Endothelial cell of umbilical vein (primary cell): Measurements from ENCODE around the gene RARRES1. TPM values are rescaled to one million over a fixed set of nuclear protein-coding genes. Genes with fewer than 3 reads are reported as not detected.

Experiments
- BruUV-seq: library from RNA; stranded (reverse); fragments of 400-500 nt; replicated peaks from 2 replicates; lab custom pipeline; 2021; lab: Mats Ljungman, UMichigan
- CTCF ChIA-PET: fragments of 300-600, 350-600 bp; sonication (Branson Sonifier 250); formaldehyde crosslinking; loops from one replicate; lab custom pipeline; 2021; ENCODE audit warnings: antibody characterized with exemption, inconsistent platforms; lab: Charles Lee
- POLR2A ChIA-PET: fragments of 300-600, 350-600 bp; sonication (Branson Sonifier 250); formaldehyde crosslinking; loops from one replicate; lab custom pipeline; 2021; ENCODE audit warnings: antibody characterized with exemption, inconsistent platforms; lab: Charles Lee
- DNase-seq: peaks from one replicate; pipeline ENCODE4 v3.0.0-alpha.2; 2011; ENCODE audit warnings: low read depth, low spot score
- FAIRE-seq: peaks from 2 replicates; lab custom pipeline; 2011; peaks lifted over from hg19 to GRCh38; lab: Jason Lieb, UNC
- H2AFZ ChIP-seq: 2 replicates; pipeline ENCODE4 v1.6.0; 2012; ENCODE audit warnings: low read depth, low read length, control low read depth, inconsistent platforms
- H3K27ac ChIP-seq: 2 replicates; pipeline ENCODE4 v1.5.1; 2011; ENCODE audit warnings: low read depth, mild to moderate bottlenecking, control low read depth, low read length, moderate library complexity; ENCODE audit not compliant: insufficient read depth
- H3K27me3 ChIP-seq, 2 experiments: 2 replicates each; pipeline versions ENCODE4 v1.6.0 to v1.6.1; 2011; ENCODE audit warnings: low read length in 2 of 2, mixed read lengths in 1 of 2; ENCODE audit not compliant: control insufficient read depth in 2 of 2, insufficient read depth in 2 of 2
- H3K36me3 ChIP-seq, 2 experiments: 2 replicates in 1 of 2; 3 replicates in 1 of 2; pipeline ENCODE4 v1.5.1; 2011; ENCODE audit warnings: low read length in 2 of 2, mild to moderate bottlenecking in 1 of 2, moderate library complexity in 1 of 2; ENCODE audit not compliant: control insufficient read depth in 2 of 2, insufficient read depth in 2 of 2; ENCODE audit errors: extremely low read depth in 1 of 2
- H3K4me1 ChIP-seq: 3 replicates; pipeline ENCODE4 v1.5.1; 2011; ENCODE audit warnings: mild to moderate bottlenecking, low read length; ENCODE audit not compliant: control insufficient read depth, insufficient read depth; ENCODE audit errors: extremely low read depth
- H3K4me2 ChIP-seq: 2 replicates; pipeline ENCODE4 v1.6.1; 2011; ENCODE audit warnings: low read length, control low read depth, mixed read lengths; ENCODE audit not compliant: insufficient read depth
- H3K4me3 ChIP-seq, 3 experiments: fragments of 200-600 bp in 1 of 3; sonication (generic), shearing (Covaris generic) in 1 of 3; replicated peaks in 1 of 3; 2 replicates each; pipeline ENCODE4 v1.5.1; 2011 to 2016; ENCODE audit warnings: control low read depth in 3 of 3, low read length in 3 of 3, mild to moderate bottlenecking in 2 of 3, inconsistent platforms in 1 of 3, low read depth in 1 of 3, moderate library complexity in 1 of 3; ENCODE audit not compliant: insufficient read depth in 1 of 3
- H3K79me2 ChIP-seq: 2 replicates; pipeline ENCODE4 v1.6.0; 2012; ENCODE audit warnings: low read length, inconsistent platforms; ENCODE audit not compliant: control insufficient read depth, insufficient read depth
- H3K9ac ChIP-seq: replicated peaks from 2 replicates; pipeline ENCODE3; 2011; ENCODE audit warnings: low read length, control low read depth; ENCODE audit not compliant: insufficient read depth; ENCODE audit errors: extremely low read depth
- H3K9me1 ChIP-seq: replicated peaks from 3 replicates; pipeline ENCODE4 v1.6.0; 2011; ENCODE audit warnings: mild to moderate bottlenecking, low read length; ENCODE audit not compliant: control insufficient read depth, insufficient read depth; ENCODE audit errors: extremely low read depth
- H3K9me3 ChIP-seq: replicated peaks from 2 replicates; pipeline ENCODE4 v1.5.1; 2012; ENCODE audit warnings: low read length, inconsistent platforms; ENCODE audit not compliant: control insufficient read depth, insufficient read depth
- H4K20me1 ChIP-seq: replicated peaks from 2 replicates; pipeline ENCODE3; 2011; ENCODE audit warnings: mild to moderate bottlenecking, low read length; ENCODE audit not compliant: control insufficient read depth, insufficient read depth; ENCODE audit errors: extremely low read depth
- EZH2 ChIP-seq: IDR thresholded peaks from 2 replicates; pipeline ENCODE4 v1.6.1; 2012; ENCODE audit warnings: borderline replicate concordance, low read depth, mild to moderate bottlenecking, moderate library complexity, low read length, inconsistent platforms; ENCODE audit not compliant: severe bottlenecking
- JUN ChIP-seq: IDR thresholded peaks from 2 replicates; pipeline ENCODE4 v1.6.1; 2011; ENCODE audit warnings: borderline replicate concordance, low read depth; ENCODE audit not compliant: insufficient read length, insufficient read depth
- POLR2AphosphoS5 ChIP-seq: IDR thresholded peaks from 2 replicates; pipeline ENCODE4 v1.6.1; 2012; ENCODE audit warnings: low read depth, mild to moderate bottlenecking, control low read depth, low read length, moderate library complexity; ENCODE audit not compliant: insufficient read depth
- dilution Hi-C: fragments of 300-500 bp; cut with MboI; formaldehyde crosslinking; loops from one replicate; pipeline ENCODE4 v1.15.0; 2019; ENCODE audit warnings: low sequenced_read_pairs; ENCODE audit not compliant: extremely low pct_ligation_motif_present
- intact Hi-C: fragments of 100-400 bp; cut with micrococcal nuclease; formaldehyde crosslinking; loops from one replicate; pipeline ENCODE4 v1.10.0; 2022
- polyA plus RNA-seq, 4 experiments: library from polyadenylated mRNA; depleted of rRNA in 3 of 4; stranded (reverse) in 3 of 4; unstranded in 1 of 4; fragments of >200 nt; gene quantifications; 2 replicates each; pipeline versions ENCODE4 v1.2.1 to v1.2.3, GENCODE V29; 2011 to 2012; ENCODE audit warnings: missing spikeins in 1 of 4
- total RNA-seq: library from RNA; stranded (reverse); gene quantifications from 2 replicates; pipeline ENCODE4 v1.2.3, GENCODE V29; 2021

Gene RARRES1
- total and polyA plus RNA-seq, 2 donors (not counting 3 experiments of a cell fraction or from before 2014, with no cell fraction given) = 0.98 to 1.5 TPM

- Histone ChIP-seq H3K4me2 (no peak overlapping the region), H3K27ac (no peak overlapping the region), H3K4me3 (no peak overlapping the region), H3K4me1 (peaks cover 4% of the 10 kb centered on the region), H3K9me3 (no peaks in the 10 kb centered on the region), H4K20me1 (no peaks in the 10 kb centered on the region), H3K27me3 (no peaks in the 10 kb centered on the region), H3K9me1 (no peaks in the 10 kb centered on the region), H3K36me3 (no peaks in the 10 kb centered on the region), H3K9ac (no peak overlapping the region), H3K79me2 (no peaks in the 10 kb centered on the region), H2AFZ (no peak overlapping the region)
- no peak for FAIRE-seq
- POLR2A ChIA-PET = no interaction called here
- no peak for DNase-seq
- intact Hi-C loops = no loop called here
- dilution Hi-C loops = no loop called here
- BruUV-seq = no TSS peak
- TF ChIP-seq EZH2 (no peak), JUN (no peak)
- CTCF ChIA-PET = no interaction called here
These were observed 17.8 kb upstream of the RARRES1 start for GRCh38 chr3:158750016-158750415.

DNA sequence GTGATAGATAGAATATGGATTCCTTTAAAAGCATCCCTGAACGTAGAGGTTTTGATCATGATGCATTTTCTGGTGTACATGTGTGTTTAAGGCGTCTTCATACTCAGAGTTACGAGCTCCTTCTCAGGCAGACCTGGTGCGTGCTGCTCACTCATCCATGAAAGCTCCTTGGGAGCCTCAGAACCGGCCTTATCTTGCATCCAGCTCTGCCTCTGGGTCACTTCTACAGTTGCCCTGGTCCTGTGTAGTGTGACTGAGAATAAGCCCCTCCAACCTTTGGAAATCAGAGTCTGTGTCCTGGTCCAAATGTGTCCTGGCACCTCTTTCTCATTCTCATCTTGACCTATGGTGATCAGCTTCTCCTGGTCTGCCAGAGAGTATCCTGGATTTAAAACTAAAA is 17.3 kb upstream of the RARRES1 start:
- Histone ChIP-seq H3K4me2 (no peak overlapping the region), H3K9me1 (no peaks in the 10 kb centered on the region), H3K36me3 (no peaks in the 10 kb centered on the region), H3K9me3 (no peaks in the 10 kb centered on the region), H3K4me3 (no peak overlapping the region), H3K9ac (no peak overlapping the region), H3K79me2 (no peaks in the 10 kb centered on the region), H3K27me3 (no peaks in the 10 kb centered on the region), H3K27ac (no peak overlapping the region), H4K20me1 (no peaks in the 10 kb centered on the region), H3K4me1 (peaks cover 4% of the 10 kb centered on the region), H2AFZ (no peak overlapping the region)
- TF ChIP-seq JUN (no peak), POLR2AphosphoS5 (no peak)
- dilution Hi-C loops = no loop called here
- FAIRE-seq (no peak), DNase-seq (no peak)
- no TSS peak for BruUV-seq
- POLR2A ChIA-PET = no interaction called here
- intact Hi-C loops = loop anchor here (2.0 kb wide), 1 partner anchor 19 kb away; no protein-coding TSS in a partner anchor
- CTCF ChIA-PET = interaction anchor here (1.1 kb wide), 1 partner anchor 40 kb away, joined by 5 read pairs; no protein-coding TSS in a partner anchor
